GM21825 (cell line): ENCODE data around the gene PIP4P1.

Source experiments
- ATAC-seq: cut with Tn5 transposase; IDR thresholded peaks from one replicate; pipeline ENCODE4 v1.9.1; 2021; ENCODE audit warnings: mild to moderate bottlenecking, moderate library complexity; ENCODE audit not compliant: unreplicated experiment

The PIP4P1 gene

GRCh38 chr14:20412411-20412810 lies 48.8 kb downstream of the PIP4P1 start:
- peak; percentile 47 for ATAC-seq

- ATAC-seq: no peak
These were observed 52.0 kb downstream of the PIP4P1 start for GRCh38 chr14:20409226-20409625.
